HepG2 (cell line): Measurements from ENCODE around the gene TOB1. TPM values are rescaled to one million over a fixed set of nuclear protein-coding genes. Genes with fewer than 3 reads are reported as not detected.

Source experiments
- ARNT2 ChIP-seq: sonication (generic); formaldehyde crosslinking; IDR thresholded peaks from 2 replicates; pipeline ENCODE4 v1.8.0; 2022; ENCODE audit warnings: mild to moderate bottlenecking, low read depth, missing genetic modification reagents, moderate library complexity
- GPN1 ChIP-seq: sonication (generic); formaldehyde crosslinking; IDR thresholded peaks from 2 replicates; pipeline ENCODE4 v1.5.1; 2020; ENCODE audit warnings: missing genetic modification reagents, borderline replicate concordance
- HIC2 ChIP-seq: sonication (generic); formaldehyde crosslinking; IDR thresholded peaks from 2 replicates; pipeline ENCODE4 v1.9.0; 2022; ENCODE audit warnings: low read depth, missing genetic modification reagents
- HOXD1 ChIP-seq: sonication (generic); formaldehyde crosslinking; IDR thresholded peaks from 2 replicates; pipeline ENCODE4 v1.5.0; 2020; ENCODE audit warnings: missing genetic modification reagents
- KLF12 ChIP-seq: sonication (generic); formaldehyde crosslinking; IDR thresholded peaks from 2 replicates; pipeline ENCODE4 v1.4.0; 2020; ENCODE audit warnings: missing genetic modification reagents, borderline replicate concordance
- MTA1 ChIP-seq: sonication (generic); formaldehyde crosslinking; IDR thresholded peaks from 2 replicates; pipeline ENCODE4 v1.4.0; 2020; ENCODE audit warnings: missing genetic modification reagents, mild to moderate bottlenecking, borderline replicate concordance
- NAIF1 ChIP-seq: sonication (generic); formaldehyde crosslinking; IDR thresholded peaks from 2 replicates; pipeline ENCODE4 v1.5.0; 2020; ENCODE audit warnings: mild to moderate bottlenecking, missing genetic modification reagents, borderline replicate concordance
- NFE2L2 ChIP-seq: fragments of 150-350 bp; IDR thresholded peaks from 2 replicates; pipeline ENCODE4 v1.6.1; 2014; ENCODE audit warnings: low read length
- PAF1 ChIP-seq: IDR thresholded peaks from 2 replicates; pipeline ENCODE4 v1.6.1; 2016; ENCODE audit warnings: missing genetic modification reagents, missing compliant biosample characterization
- PHF8 ChIP-seq: sonication (generic); formaldehyde crosslinking; IDR thresholded peaks from 2 replicates; pipeline ENCODE4 v1.5.0; 2020; ENCODE audit warnings: missing genetic modification reagents
- RFXAP ChIP-seq: sonication (generic); formaldehyde crosslinking; IDR thresholded peaks from 2 replicates; pipeline ENCODE4 v1.4.0; 2020; ENCODE audit warnings: missing genetic modification reagents, borderline replicate concordance
- RNF2 ChIP-seq: fragments of 450-650 bp; conservative IDR thresholded peaks from 2 replicates; pipeline ENCODE4 v1.6.1; 2016; ENCODE audit warnings: low read depth
- SMAD9 ChIP-seq: sonication (generic); formaldehyde crosslinking; IDR thresholded peaks from 2 replicates; pipeline ENCODE4 v1.5.1; 2020; ENCODE audit warnings: mild to moderate bottlenecking, missing genetic modification reagents
- SNRNP70 ChIP-seq: fragments of 200-400 bp; formaldehyde crosslinking; IDR thresholded peaks from 2 replicates; pipeline ENCODE4 v1.6.1; 2017; ENCODE audit warnings: mild to moderate bottlenecking, low read depth, low read length, moderate library complexity
- SYNCRIP ChIP-seq: fragments of 200-400 bp; formaldehyde crosslinking; IDR thresholded peaks from 2 replicates; pipeline ENCODE4 v1.6.1; 2018; ENCODE audit warnings: mild to moderate bottlenecking, low read depth, low read length; ENCODE audit not compliant: insufficient read depth
- TCF12 ChIP-seq, 2 experiments: fragments of 450-650 bp in 1 of 2; sonication (generic) in 1 of 2; formaldehyde crosslinking in 1 of 2; IDR thresholded peaks; 2 replicates each; pipeline versions ENCODE4 v1.6.1 to v1.8.0; 2017 to 2022; ENCODE audit warnings: antibody characterized with exemption in 1 of 2, mild to moderate bottlenecking in 1 of 2, missing genetic modification reagents in 1 of 2, moderate library complexity in 1 of 2
- TCF7L2 ChIP-seq: IDR thresholded peaks from 2 replicates; pipeline ENCODE4 v1.6.1; 2011; ENCODE audit warnings: mild to moderate bottlenecking, low read depth, low read length, moderate library complexity
- ZBTB2 ChIP-seq: sonication (generic); formaldehyde crosslinking; IDR thresholded peaks from 2 replicates; pipeline ENCODE4 v1.8.0; 2022; ENCODE audit warnings: low read depth, missing genetic modification reagents
- ZFP36L1 ChIP-seq: sonication (generic); formaldehyde crosslinking; IDR thresholded peaks from 2 replicates; pipeline ENCODE4 v1.8.0; 2022; ENCODE audit warnings: mild to moderate bottlenecking, missing genetic modification reagents, moderate library complexity
- ZFY ChIP-seq: sonication (generic); formaldehyde crosslinking; IDR thresholded peaks from 2 replicates; pipeline ENCODE4 v1.4.0; 2020; ENCODE audit warnings: missing genetic modification reagents
- ZNF570 ChIP-seq: sonication (generic); formaldehyde crosslinking; IDR thresholded peaks from 2 replicates; pipeline ENCODE4 v1.4.0; 2020; ENCODE audit warnings: mild to moderate bottlenecking, missing genetic modification reagents, borderline replicate concordance
- ZNF687 ChIP-seq: sonication (generic); formaldehyde crosslinking; IDR thresholded peaks from 2 replicates; pipeline ENCODE4 v1.5.1; 2020; ENCODE audit warnings: mild to moderate bottlenecking, missing genetic modification reagents, moderate library complexity
- ZSCAN22 ChIP-seq: sonication (generic); formaldehyde crosslinking; IDR thresholded peaks from 2 replicates; pipeline ENCODE4 v1.4.0; 2020; ENCODE audit warnings: mild to moderate bottlenecking, missing genetic modification reagents
- polyA plus RNA-seq, 8 experiments: library from polyadenylated mRNA; depleted of rRNA in 3 of 8; stranded (reverse) in 7 of 8; unstranded in 1 of 8; fragments of >200 nt; fragmentation: Illumina TruSeq in 4 of 8; extraction: Trizol in 4 of 8; gene quantifications; 2 replicates each; pipeline versions ENCODE4 v1.2.1 to v1.2.3, GENCODE V29; 2011 to 2016; ENCODE audit warnings: low read depth in 4 of 8, missing spikeins in 1 of 8, mixed read lengths in 1 of 8; ENCODE audit not compliant: insufficient read depth in 1 of 8
- total RNA-seq, 5 experiments: library from RNA; depleted of rRNA; stranded (reverse); fragments of >200 nt; fragmentation: Illumina TruSeq; extraction: Trizol; gene quantifications; 2 replicates each; pipeline ENCODE4 v1.2.3, GENCODE V29; 2016; ENCODE audit warnings: low read depth in 1 of 5

TOB1 gene
- total and polyA plus RNA-seq, 2 of the 13 experiments (the other 11 are each of a cell fraction or from before 2014, with no cell fraction given): 21.9 to 57.7 TPM

- TF ChIP-seq PAF1 (CRISPR knock-in tag) (no peak), SMAD9 (CRISPR knock-in tag) (no peak), SNRNP70 (no peak), MTA1 (CRISPR knock-in tag) (peak; percentile 83; the same call in 1 of the 2 replicates), NFE2L2 (no peak), ARNT2 (CRISPR knock-in tag) (peak; percentile 81), ZBTB2 (CRISPR knock-in tag) (no peak; the same call in 1 of the 2 replicates), RNF2 (peak; percentile 80; the same call in 1 of the 2 replicates), TCF7L2 (no peak), HOXD1 (CRISPR knock-in tag) (0 out of 2 replicates have a peak, but pooled peaks have one; percentile 66), ZFP36L1 (CRISPR knock-in tag) (peak; percentile 91), ZSCAN22 (no peak), RFXAP (CRISPR knock-in tag) (peak; percentile 38; the same call in 1 of the 2 replicates), SYNCRIP (no peak), PHF8 (CRISPR knock-in tag) (peak; percentile 82), HIC2 (peak; percentile 64; the same call in 1 of the 2 replicates), KLF12 (no peak), NAIF1 (CRISPR knock-in tag) (peak; percentile 90), GPN1 (CRISPR knock-in tag) (no peak), TCF12 (IDR thresholded peaks at IDR 0.05) (no peak), TCF12 (CRISPR knock-in tag; IDR thresholded peaks at IDR 0.05) (no peak), ZNF687 (CRISPR knock-in tag) (peak; percentile 97), ZNF570 (CRISPR knock-in tag) (no peak), ZFY (peak; percentile 89)
These were observed 27.2 kb upstream of the TOB1 start (continued) for GRCh38 chr17:50893183-50893993.
